HUES64 (cell line): ENCODE results near the gene FIS1.
A peak's percentile ranks its signal among the peaks of the same experiment; 100 is the strongest.
"Not testable (repeated sequence)": the region's sequence is repeated elsewhere in the genome, so short reads cannot be mapped to it uniquely, and the experiment has no call there.

Experiments used
- H3K27ac ChIP-seq: 2 replicates; pipeline ENCODE4 v1.7.0; 2013; ENCODE audit warnings: low read depth, low read length, inconsistent platforms
- H3K27me3 ChIP-seq: 2 replicates; pipeline ENCODE4 v1.6.1; 2013; ENCODE audit warnings: mild to moderate bottlenecking, low read length; ENCODE audit not compliant: insufficient read depth
- H3K36me3 ChIP-seq: 2 replicates; pipeline ENCODE4 v1.6.1; 2013; ENCODE audit warnings: mild to moderate bottlenecking, low read length; ENCODE audit not compliant: insufficient read depth
- H3K4me1 ChIP-seq: 2 replicates; pipeline ENCODE4 v1.6.1; 2013; ENCODE audit warnings: mild to moderate bottlenecking, low read length, moderate library complexity; ENCODE audit not compliant: insufficient read depth
- H3K4me3 ChIP-seq: 2 replicates; pipeline ENCODE4 v1.5.1; 2013; ENCODE audit warnings: mild to moderate bottlenecking, low read length, moderate library complexity
- H3K9ac ChIP-seq: 2 replicates; pipeline ENCODE4 v1.6.1; 2013; ENCODE audit warnings: mild to moderate bottlenecking, low read depth, low read length
- H3K9me3 ChIP-seq: 2 replicates; pipeline ENCODE4 v1.6.1; 2013; ENCODE audit warnings: low read depth, low read length; ENCODE audit not compliant: insufficient read depth
- WGBS: fragments of 150-250, 120-280 bp; methylation state at CpG from one replicate; pipeline ENCODE4 v1.1.7; 2013; ENCODE audit warnings: missing lambda C conversion rate; 5-methylcytosine and 5-hydroxymethylcytosine counted together

Gene FIS1

GRCh38 chr7:101212014-101212413 is 32.9 kb downstream of the FIS1 start:
- Histone ChIP-seq H3K36me3 (peaks cover 37% of the 10 kb centered on the region), H3K9me3 (no peaks in the 10 kb centered on the region), H3K4me1 (peaks cover 5% of the 10 kb centered on the region; the same call in 1 of the 2 replicates), H3K4me3 (no peak overlapping the region), H3K27me3 (no peaks in the 10 kb centered on the region), H3K9ac (no peak overlapping the region), H3K27ac (no peak overlapping the region)
- 97% methylated on average over 7 of the region's 8 CpGs for WGBS

DNA sequence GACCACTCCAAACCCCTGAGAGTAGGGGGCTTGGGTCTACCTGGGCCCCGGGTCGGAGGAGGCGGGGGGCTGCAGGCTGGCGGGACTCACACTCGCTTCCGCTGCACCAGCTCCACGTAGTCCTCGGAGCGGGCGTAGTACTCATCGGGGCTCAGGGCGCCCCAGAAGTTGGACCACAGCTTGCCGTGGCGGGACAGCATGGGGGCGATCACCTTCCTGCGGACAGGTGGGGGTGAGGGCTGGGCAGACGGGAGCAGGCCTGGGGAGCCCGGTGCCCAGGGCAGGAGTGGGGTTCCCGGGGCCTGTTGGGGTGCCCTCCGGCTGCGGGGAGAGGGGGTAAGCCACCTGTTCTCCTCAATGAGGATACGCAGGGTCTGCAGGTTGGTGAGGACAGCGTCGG is 33.4 kb downstream of the FIS1 start:
- peaks cover 39% of the 10 kb centered on the region for H3K36me3 ChIP-seq
- 96% methylated on average over 24 of the region's 24 CpGs for WGBS
- no peak overlapping the region for H3K9ac ChIP-seq
- no peaks in the 10 kb centered on the region for H3K9me3 ChIP-seq
- H3K4me3 ChIP-seq, result no peak overlapping the region
- peaks cover 3% of the 10 kb centered on the region; the same call in 1 of the 2 replicates for H3K4me1 ChIP-seq
- H3K27ac ChIP-seq, result no peak overlapping the region
- no peaks in the 10 kb centered on the region for H3K27me3 ChIP-seq

- Histone ChIP-seq H3K4me3 (no peak overlapping the region), H3K9me3 (no peaks in the 10 kb centered on the region), H3K4me1 (no peaks in the 10 kb centered on the region), H3K9ac (no peak overlapping the region), H3K27me3 (no peaks in the 10 kb centered on the region), H3K27ac (no peak overlapping the region), H3K36me3 (peaks cover 39% of the 10 kb centered on the region)
- 93% methylated on average over 19 of the region's 19 CpGs for WGBS
Measured at GRCh38 chr7:101210143-101210542, 34.7 kb downstream of the FIS1 start.

DNA sequence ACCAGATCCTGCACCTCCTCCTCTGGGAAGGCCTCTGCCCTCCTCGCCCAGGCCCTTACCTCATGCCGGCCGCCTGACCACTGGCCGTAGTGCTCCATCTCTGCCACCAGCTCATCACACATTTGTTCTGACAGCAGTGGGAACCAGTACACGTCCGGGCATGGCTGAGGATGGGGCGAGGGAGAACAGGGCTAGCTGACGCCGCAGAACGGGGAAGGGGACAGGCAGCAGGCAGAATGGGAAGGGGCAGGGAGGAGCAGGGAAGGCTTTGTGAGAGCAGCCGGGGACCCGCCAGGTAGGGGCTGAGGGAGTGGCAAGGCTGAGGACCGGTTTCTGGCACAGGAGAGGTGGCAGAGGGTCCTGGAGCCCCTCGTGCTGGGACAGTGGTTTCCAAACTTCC is 36.1 kb downstream of the FIS1 start:
- WGBS, result 96% methylated on average over 14 of the region's 14 CpGs
- H3K9me3 ChIP-seq, result no peaks in the 10 kb centered on the region
- H3K9ac ChIP-seq, result no peak overlapping the region
- H3K36me3 ChIP-seq, result peaks cover 34% of the 10 kb centered on the region
- no peak overlapping the region for H3K4me3 ChIP-seq
- H3K27ac ChIP-seq, result no peak overlapping the region
- no peaks in the 10 kb centered on the region for H3K27me3 ChIP-seq
- H3K4me1 ChIP-seq, result no peaks in the 10 kb centered on the region

DNA sequence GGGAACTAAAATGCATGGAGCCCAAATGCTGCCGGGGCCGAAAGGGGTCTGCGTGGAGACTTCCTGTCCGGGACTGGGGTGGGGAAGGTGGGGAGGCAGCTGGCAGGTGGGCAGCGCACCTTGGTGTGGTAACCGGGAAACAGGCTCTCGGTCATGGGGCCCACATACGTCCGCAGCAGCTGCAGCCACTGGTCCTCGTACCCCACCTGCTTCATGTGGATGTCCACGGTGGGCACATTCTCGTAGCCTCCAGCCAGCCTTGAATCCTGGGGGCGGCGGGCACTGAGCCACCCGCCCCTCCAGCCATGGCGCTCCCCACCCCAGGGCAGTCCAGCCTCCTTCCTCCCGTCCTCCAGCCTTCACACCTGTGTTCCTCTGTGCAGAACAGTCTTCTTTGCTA is 37.4 kb downstream of the FIS1 start:
- Histone ChIP-seq H3K9me3 (no peaks in the 10 kb centered on the region), H3K4me3 (no peak overlapping the region), H3K4me1 (no peaks in the 10 kb centered on the region), H3K27ac (no peak overlapping the region), H3K27me3 (peaks cover 5% of the 10 kb centered on the region), H3K9ac (no peak overlapping the region), H3K36me3 (peaks cover 31% of the 10 kb centered on the region)
- 92% methylated on average over 17 of the region's 17 CpGs for WGBS

GRCh38 chr7:101206665-101207042 is 38.2 kb downstream of the FIS1 start:
- Histone ChIP-seq H3K9ac (no peak overlapping the region), H3K36me3 (peaks cover 26% of the 10 kb centered on the region), H3K27me3 (peaks cover 14% of the 10 kb centered on the region), H3K4me3 (no peak overlapping the region), H3K27ac (no peak overlapping the region), H3K4me1 (no peaks in the 10 kb centered on the region), H3K9me3 (no peaks in the 10 kb centered on the region)
- 94% methylated on average over 18 of the region's 19 CpGs for WGBS

DNA sequence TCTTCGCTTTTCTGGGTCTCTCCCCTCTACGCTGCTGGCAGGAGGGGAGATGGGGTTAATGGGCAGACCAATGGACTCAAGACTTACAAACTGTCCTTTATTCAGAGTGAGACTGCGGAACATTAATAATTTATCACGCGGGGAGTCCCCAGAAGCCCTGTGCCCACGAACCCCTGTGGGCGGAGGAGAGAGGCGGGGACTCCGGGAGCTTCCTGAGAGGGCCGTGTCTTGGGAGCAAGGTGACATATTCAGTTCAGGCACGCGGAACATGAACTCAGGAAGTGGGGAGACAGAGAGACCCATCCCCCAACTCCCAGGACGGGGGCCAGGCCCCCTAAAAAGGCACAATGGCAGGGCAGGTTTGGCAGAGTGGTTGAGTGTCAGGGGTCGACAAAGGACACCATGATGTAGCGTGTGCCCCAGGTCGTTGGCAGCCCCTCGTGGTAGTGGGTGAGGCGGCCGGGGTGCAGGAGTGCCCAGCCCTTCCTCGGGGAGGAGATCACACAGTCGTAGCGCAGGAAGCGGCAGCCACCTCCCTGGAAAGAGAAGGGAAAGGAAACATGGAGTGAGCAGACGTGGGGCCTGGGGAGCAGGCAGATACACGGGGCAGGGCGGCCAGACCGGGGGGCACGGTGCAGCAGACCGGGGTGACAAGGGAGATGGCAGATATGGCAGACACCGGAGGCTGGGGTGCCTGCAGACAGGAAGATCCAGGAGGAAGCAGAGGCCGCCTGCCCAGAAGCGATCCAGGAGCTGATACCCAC is 38.8 kb downstream of the FIS1 start:
- Histone ChIP-seq H3K9me3 (no peaks in the 10 kb centered on the region), H3K9ac (no peak overlapping the region), H3K36me3 (peaks cover 20% of the 10 kb centered on the region), H3K4me3 (no peak overlapping the region), H3K4me1 (peaks cover 2% of the 10 kb centered on the region; the same call in 1 of the 2 replicates), H3K27me3 (peaks cover 16% of the 10 kb centered on the region), H3K27ac (no peak overlapping the region)
- WGBS, result 93% methylated on average over 30 of the region's 32 CpGs

GRCh38 chr7:101203740-101204738 is 40.8 kb downstream of the FIS1 start:
- H3K9ac ChIP-seq, H3K27ac ChIP-seq, H3K9me3 ChIP-seq, H3K4me3 ChIP-seq, H3K36me3 ChIP-seq: not testable (repeated sequence)
- H3K4me1 ChIP-seq, result peaks cover 10% of the 10 kb centered on the region
- 88% methylated on average over 22 of the region's 22 CpGs for WGBS
- H3K27me3 ChIP-seq, result peaks cover 16% of the 10 kb centered on the region

DNA sequence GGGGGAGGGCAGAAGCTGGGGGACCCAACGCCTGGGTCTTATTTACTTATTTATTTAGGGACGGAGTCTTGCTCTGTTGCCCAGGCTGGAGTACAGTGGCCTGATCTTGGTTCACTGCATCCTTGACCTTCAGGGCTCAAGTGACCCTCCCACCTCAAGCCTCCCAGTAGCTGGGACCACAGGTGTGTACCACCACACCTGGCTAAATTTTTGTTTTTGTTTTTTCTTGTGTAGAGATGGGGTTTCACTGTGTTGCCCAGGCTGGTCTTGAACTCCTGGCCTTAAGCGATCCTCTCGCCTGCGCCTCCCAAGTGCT is 42.3 kb downstream of the FIS1 start:
- 92% methylated on average over 5 of the region's 5 CpGs for WGBS
- no peak overlapping the region for H3K9ac ChIP-seq
- peaks cover 16% of the 10 kb centered on the region for H3K27me3 ChIP-seq
- peaks cover 6% of the 10 kb centered on the region; the same call in 1 of the 2 replicates for H3K36me3 ChIP-seq
- H3K27ac ChIP-seq, result no peak overlapping the region
- no peaks in the 10 kb centered on the region for H3K9me3 ChIP-seq
- H3K4me3 ChIP-seq, result peak overlapping the region; percentile 54
- H3K4me1 ChIP-seq, result peaks cover 10% of the 10 kb centered on the region

DNA sequence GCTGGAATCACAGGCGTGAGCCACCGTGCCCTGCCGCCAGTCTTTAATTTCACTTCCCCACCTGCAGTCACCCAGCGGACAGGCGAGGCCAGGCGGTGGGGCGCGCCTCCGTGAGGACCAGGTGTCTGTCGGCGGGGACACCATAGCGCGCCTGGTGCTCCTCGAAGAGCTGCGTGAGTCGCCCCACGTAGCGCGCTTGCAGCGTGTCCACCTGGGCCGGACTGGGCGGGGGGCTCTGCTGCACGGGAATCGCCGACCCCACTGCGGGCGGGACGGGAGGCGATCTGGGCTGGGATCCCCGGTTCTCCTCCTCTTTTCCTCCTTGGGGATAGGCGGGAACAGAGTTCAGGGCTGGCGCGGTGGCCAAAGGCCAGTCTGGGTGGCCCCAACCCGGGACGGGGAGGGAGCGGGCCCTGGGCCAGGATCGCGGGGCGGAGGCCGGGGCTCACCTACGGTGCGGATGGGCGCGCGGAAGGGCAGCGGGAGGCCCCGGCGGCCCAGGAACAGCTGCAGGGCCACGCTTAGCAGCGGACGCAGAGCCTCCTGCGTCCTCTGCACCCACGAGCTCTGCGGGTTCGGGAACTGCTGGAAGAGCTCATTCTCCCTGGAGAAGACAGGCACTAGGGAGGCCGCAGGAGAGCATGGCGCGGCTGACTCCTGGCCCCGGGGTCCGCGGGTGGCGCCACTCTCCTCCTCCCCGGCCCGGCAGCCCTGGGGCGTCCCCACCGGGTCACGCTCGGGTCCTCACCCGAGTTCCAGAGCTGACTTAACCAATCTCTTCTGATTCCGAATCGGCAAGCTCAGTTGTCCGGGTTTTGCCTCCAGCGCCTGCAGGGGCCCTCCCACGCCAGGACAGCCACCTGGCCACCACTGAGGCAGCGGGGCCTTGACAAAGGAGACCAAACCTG is 42.9 kb downstream of the FIS1 start:
- Histone ChIP-seq H3K27ac (no peak overlapping the region), H3K4me3 (peak overlapping the region; percentile 54), H3K4me1 (peaks cover 10% of the 10 kb centered on the region), H3K27me3 (peaks cover 16% of the 10 kb centered on the region), H3K36me3 (peaks cover 6% of the 10 kb centered on the region; the same call in 1 of the 2 replicates), H3K9me3 (no peaks in the 10 kb centered on the region), H3K9ac (peak overlapping the region; percentile 54)
- 86% methylated on average over 75 of the region's 75 CpGs for WGBS
